SK-MEL-5 (cell line): ENCODE results near the gene ANKIB1. TPM values are rescaled to one million over a fixed set of nuclear protein-coding genes. Genes with fewer than 3 reads are reported as not detected.
A peak's percentile ranks its signal among the peaks of the same experiment; 100 is the strongest.

ENCODE experiments used
- DNase-seq: peaks from one replicate; pipeline ENCODE4 v3.0.0-alpha.2; 2016; ENCODE audit warnings: low read depth, low spot score
- in situ Hi-C: cut with HindIII; loops from 2 replicates; pipeline ENCODE4 v1.10.0; 2016; ENCODE audit warnings: low sequenced_read_pairs, high pct_unique_total_duplicates, low pct_unique_long_range_greater_than_20kb
- total RNA-seq: library from RNA; depleted of rRNA; stranded (reverse); fragments of >200 nt; shearing (Covaris generic); gene quantifications from 2 replicates; pipeline ENCODE4 v1.2.3, GENCODE V29; 2014

Gene ANKIB1
- total RNA-seq, 1 experiment from 2014 or later: 35.4 TPM

- in situ Hi-C loops: no loop called here
- DNase-seq: no peak
Measured at GRCh38 chr7:92303761-92304160, 58.0 kb downstream of the ANKIB1 start.

GRCh38 chr7:92304406-92304893 lies 58.7 kb downstream of the ANKIB1 start:
- in situ Hi-C loops: no loop called here
- DNase-seq: no peak

GRCh38 chr7:92306153-92306552 lies 60.4 kb downstream of the ANKIB1 start:
- no peak for DNase-seq
- in situ Hi-C loops: no loop called here

GRCh38 chr7:92313055-92313454 lies 67.3 kb downstream of the ANKIB1 start:
- no peak for DNase-seq
- in situ Hi-C loops: no loop called here

- in situ Hi-C loops: no loop called here
- DNase-seq: no peak
Measured at GRCh38 chr7:92319243-92319642, 73.5 kb downstream of the ANKIB1 start.

- in situ Hi-C loops: no loop called here
Measured at GRCh38 chr7:92325173-92325572, 79.4 kb downstream of the ANKIB1 start.

GRCh38 chr7:92325858-92326257 lies 80.1 kb downstream of the ANKIB1 start:
- peak; percentile 30 for DNase-seq
- in situ Hi-C loops: no loop called here

More at GRCh38 chr7:92325173-92325572, 79.4 kb downstream of the ANKIB1 start:
- peak; percentile 17 for DNase-seq

- no peak for DNase-seq
- in situ Hi-C loops: no loop called here
Measured at GRCh38 chr7:92330835-92331438, 85.2 kb downstream of the ANKIB1 start.

GRCh38 chr7:92331508-92331907 lies 85.7 kb downstream of the ANKIB1 start:
- in situ Hi-C loops: no loop called here
- no peak for DNase-seq

- in situ Hi-C loops: no loop called here
Measured at GRCh38 chr7:92332782-92333181, 87.0 kb downstream of the ANKIB1 start.

GRCh38 chr7:92333866-92334265 lies 88.1 kb downstream of the ANKIB1 start:
- in situ Hi-C loops: no loop called here
- DNase-seq: no peak

More at GRCh38 chr7:92332782-92333181, 87.0 kb downstream of the ANKIB1 start:
- no peak for DNase-seq

GRCh38 chr7:92335574-92335973 lies 89.8 kb downstream of the ANKIB1 start:
- in situ Hi-C loops: no loop called here
- DNase-seq: no peak

- in situ Hi-C loops: no loop called here
- DNase-seq: no peak
Measured at GRCh38 chr7:92336662-92337340, 91.0 kb downstream of the ANKIB1 start.

GRCh38 chr7:92340016-92340415 lies 94.2 kb downstream of the ANKIB1 start:
- in situ Hi-C loops: no loop called here
- no peak for DNase-seq

- in situ Hi-C loops: no loop called here
- DNase-seq: no peak
Measured at GRCh38 chr7:92343714-92344113, 97.9 kb downstream of the ANKIB1 start.

- in situ Hi-C loops: no loop called here
- no peak for DNase-seq
Measured at GRCh38 chr7:92352009-92352408, 106.2 kb downstream of the ANKIB1 start.

- no peak for DNase-seq
- in situ Hi-C loops: no loop called here
Measured at GRCh38 chr7:92354214-92354613, 108.4 kb downstream of the ANKIB1 start.

GRCh38 chr7:92356406-92356805 lies 110.6 kb downstream of the ANKIB1 start:
- in situ Hi-C loops: no loop called here
- no peak for DNase-seq

- DNase-seq: no peak
- in situ Hi-C loops: no loop called here
Measured at GRCh38 chr7:92357260-92357659, 111.5 kb downstream of the ANKIB1 start.
